ENCODE measurements around the gene LEUTX.
"Not testable (repeated sequence)": the region's sequence is repeated elsewhere in the genome, so short reads cannot be mapped to it uniquely, and the experiment has no call there.

The LEUTX gene

GRCh38 chr19:39778763-39779162 lies at the start of gene LEUTX:
Gene LEUTX, plus strand, starts transcription at chr19:39778854. Its CDS starts 67 bp downstream, at chr19:39778921.
- no peak for DNase-seq (ENCODE audit: extremely low read depth in 1 of 2, low read depth in 1 of 2)

- DNase-seq (ENCODE audit: extremely low read depth in 1 of 2, low read depth in 1 of 2) = no peak
These were observed 49.1 kb upstream of the LEUTX start for GRCh38 chr19:39729594-39729993.

- no peak for DNase-seq (ENCODE audit: extremely low read depth in 1 of 2, low read depth in 1 of 2)
These were observed 47.0 kb upstream of the LEUTX start for GRCh38 chr19:39731685-39732084.

GRCh38 chr19:39733841-39734240 lies 44.8 kb upstream of the LEUTX start:
- DNase-seq (ENCODE audit: extremely low read depth in 1 of 2, low read depth in 1 of 2) = no peak

GRCh38 chr19:39735688-39736087 lies 43.0 kb upstream of the LEUTX start:
- DNase-seq (ENCODE audit: extremely low read depth in 1 of 2, low read depth in 1 of 2) = no peak

- DNase-seq (ENCODE audit: extremely low read depth in 1 of 2, low read depth in 1 of 2) = no peak
These were observed 42.6 kb upstream of the LEUTX start for GRCh38 chr19:39736088-39736487.

- no peak for DNase-seq (ENCODE audit: extremely low read depth in 1 of 2, low read depth in 1 of 2)
These were observed 41.3 kb upstream of the LEUTX start for GRCh38 chr19:39737351-39737750.

- no peak for DNase-seq (ENCODE audit: extremely low read depth in 1 of 2, low read depth in 1 of 2)
These were observed 40.8 kb upstream of the LEUTX start, which contains the start of gene CLC for GRCh38 chr19:39737891-39738290. Gene CLC, minus strand, starts transcription at chr19:39738029. Its CDS starts 77 bp downstream, at chr19:39737952.

GRCh38 chr19:39738814-39739213 lies 39.8 kb upstream of the LEUTX start:
- DNase-seq (ENCODE audit: extremely low read depth in 1 of 2, low read depth in 1 of 2) = no peak

- DNase-seq (ENCODE audit: extremely low read depth in 1 of 2, low read depth in 1 of 2) = no peak
These were observed 38.3 kb upstream of the LEUTX start for GRCh38 chr19:39740395-39740794.

- DNase-seq (ENCODE audit: extremely low read depth in 1 of 2, low read depth in 1 of 2) = no peak
These were observed 33.0 kb upstream of the LEUTX start for GRCh38 chr19:39745643-39746042.

- DNase-seq (ENCODE audit: extremely low read depth in 1 of 2, low read depth in 1 of 2) = no peak
These were observed 31.7 kb upstream of the LEUTX start for GRCh38 chr19:39746836-39747529.

GRCh38 chr19:39749981-39750380 lies 28.7 kb upstream of the LEUTX start:
- no peak for DNase-seq (ENCODE audit: extremely low read depth in 1 of 2, low read depth in 1 of 2)

- DNase-seq (ENCODE audit: extremely low read depth in 1 of 2, low read depth in 1 of 2) = no peak
These were observed 26.3 kb upstream of the LEUTX start for GRCh38 chr19:39752390-39752789.

GRCh38 chr19:39752795-39753194 lies 25.9 kb upstream of the LEUTX start:
- no peak for DNase-seq (ENCODE audit: extremely low read depth in 1 of 2, low read depth in 1 of 2)

- DNase-seq (ENCODE audit: extremely low read depth in 1 of 2, low read depth in 1 of 2) = no peak
These were observed 24.1 kb upstream of the LEUTX start for GRCh38 chr19:39754544-39754943.

GRCh38 chr19:39754971-39755370 lies 23.7 kb upstream of the LEUTX start:
- DNase-seq (ENCODE audit: extremely low read depth in 1 of 2, low read depth in 1 of 2) = no peak

GRCh38 chr19:39759457-39760184 lies 19.0 kb upstream of the LEUTX start:
- DNase-seq (ENCODE audit: extremely low read depth in 1 of 2, low read depth in 1 of 2) = no peak

- not testable (repeated sequence) for DNase-seq (ENCODE audit: extremely low read depth in 1 of 2, low read depth in 1 of 2)
These were observed 16.8 kb upstream of the LEUTX start for GRCh38 chr19:39761851-39762250.

- DNase-seq (ENCODE audit: extremely low read depth in 1 of 2, low read depth in 1 of 2) = peak in 1 of 2 donors; percentile 16
These were observed 13.3 kb upstream of the LEUTX start for GRCh38 chr19:39765091-39766076.

GRCh38 chr19:39768334-39768733 lies 10.3 kb upstream of the LEUTX start:
- no peak for DNase-seq (ENCODE audit: extremely low read depth in 1 of 2, low read depth in 1 of 2)
